Smooth muscle cell (in vitro differentiated cells): ENCODE data around the gene RNF111. TPM values are rescaled to one million over a fixed set of nuclear protein-coding genes. Genes with fewer than 3 reads are reported as not detected.

Experiments used
- DNase-seq: peaks from one replicate; lab custom pipeline; 2025; ENCODE audit not compliant: unreplicated experiment; lab: John Stamatoyannopoulos, UW
- H2AFZ ChIP-seq: fragments of 200-600 bp; sonication (generic); 2 replicates; pipeline ENCODE4 v1.6.0; 2016; ENCODE audit warnings: antibody characterized with exemption, low read depth, mild to moderate bottlenecking
- H3F3A ChIP-seq: fragments of 200-600 bp; sonication (generic); 2 replicates; pipeline ENCODE4 v1.6.0; 2017; ENCODE audit warnings: antibody characterized with exemption, low read depth
- H3K27ac ChIP-seq: fragments of 200-600 bp; sonication (generic); 2 replicates; pipeline ENCODE4 v1.5.1; 2016; ENCODE audit warnings: low read depth, mild to moderate bottlenecking
- H3K27me3 ChIP-seq: fragments of 200-600 bp; sonication (generic); 2 replicates; pipeline ENCODE4 v1.6.1; 2016; ENCODE audit warnings: low read depth, mild to moderate bottlenecking
- H3K36me3 ChIP-seq: fragments of 200-600 bp; sonication (generic); 2 replicates; pipeline ENCODE4 v1.5.1; 2016; ENCODE audit warnings: low read depth
- H3K4me1 ChIP-seq: fragments of 200-600 bp; sonication (generic); 2 replicates; pipeline ENCODE4 v1.5.1; 2016; ENCODE audit warnings: low read depth
- H3K4me2 ChIP-seq: fragments of 200-600 bp; sonication (generic); 2 replicates; pipeline ENCODE4 v1.6.0; 2016; ENCODE audit warnings: mild to moderate bottlenecking
- H3K4me3 ChIP-seq: fragments of 200-600 bp; sonication (generic); 2 replicates; pipeline ENCODE4 v1.5.1; 2016; ENCODE audit warnings: mild to moderate bottlenecking
- H3K79me2 ChIP-seq: fragments of 200-600 bp; sonication (generic); 2 replicates; pipeline ENCODE4 v1.6.0; 2016; ENCODE audit warnings: low read depth, mild to moderate bottlenecking
- H3K9ac ChIP-seq: fragments of 200-600 bp; sonication (generic); 2 replicates; pipeline ENCODE4 v1.6.0; 2016; ENCODE audit warnings: low read depth
- H3K9me3 ChIP-seq: fragments of 200-600 bp; sonication (generic); replicated peaks from 2 replicates; pipeline ENCODE4 v1.5.1; 2016; ENCODE audit warnings: low read depth
- H4K20me1 ChIP-seq: fragments of 200-600 bp; sonication (generic); 2 replicates; pipeline ENCODE4 v1.6.0; 2016; ENCODE audit warnings: low read depth
- CTCF ChIP-seq: fragments of 200-600 bp; sonication (generic); IDR thresholded peaks from 2 replicates; pipeline ENCODE4 v1.5.1; 2017; ENCODE audit warnings: borderline replicate concordance, mild to moderate bottlenecking, antibody characterized with exemption; ENCODE audit not compliant: insufficient read depth, poor library complexity, severe bottlenecking
- WGBS: methylation state at CpG from one replicate; pipeline ENCODE4 v1.1.7; 2016; ENCODE audit warnings: low lambda C conversion rate; 5-methylcytosine and 5-hydroxymethylcytosine counted together
- polyA plus RNA-seq: library from polyadenylated mRNA; unstranded; fragments of >200 nt; fragmentation: Nextera tagmentation; extraction: Ambion mirVana; gene quantifications from 2 replicates; pipeline ENCODE4 v1.2.1, GENCODE V29; 2016
- total RNA-seq: library from RNA; depleted of rRNA; stranded (reverse); fragments of >200 nt; gene quantifications from 2 replicates; pipeline ENCODE4 v1.2.3, GENCODE V29; 2014

RNF111 gene
- total and polyA plus RNA-seq, 2 experiments from 2014 or later = 15.3 to 37.8 TPM

GRCh38 chr15:59029554-59029953 lies 42.1 kb downstream of the RNF111 start:
- H3F3A ChIP-seq = no peaks in the 10 kb centered on the region
- H3K4me3 ChIP-seq = no peak overlapping the region
- 77% methylated on average over 1 of the region's 1 CpG for WGBS
- no peak overlapping the region for H3K9ac ChIP-seq
- H3K36me3 ChIP-seq = no peaks in the 10 kb centered on the region
- peaks cover 92% of the 10 kb centered on the region for H4K20me1 ChIP-seq
- H3K27me3 ChIP-seq = no peaks in the 10 kb centered on the region
- TF ChIP-seq CTCF = no peak
- no peak for DNase-seq
- H3K4me2 ChIP-seq = no peak overlapping the region
- H2AFZ ChIP-seq = no peak overlapping the region
- H3K4me1 ChIP-seq = no peaks in the 10 kb centered on the region
- no peaks in the 10 kb centered on the region for H3K9me3 ChIP-seq
- H3K79me2 ChIP-seq = peaks cover 94% of the 10 kb centered on the region
- no peak overlapping the region for H3K27ac ChIP-seq

- WGBS = 97% methylated on average over 3 of the region's 3 CpGs
- TF ChIP-seq CTCF = no peak
- peaks cover 95% of the 10 kb centered on the region for H3K79me2 ChIP-seq
Measured at GRCh38 chr15:59035201-59035600, 47.7 kb downstream of the RNF111 start.

GRCh38 chr15:59039225-59039624 lies 51.8 kb downstream of the RNF111 start:
- H3K4me1 ChIP-seq = no peaks in the 10 kb centered on the region
- no peaks in the 10 kb centered on the region for H3F3A ChIP-seq
- H3K9me3 ChIP-seq = no peaks in the 10 kb centered on the region
- H3K9ac ChIP-seq = no peak overlapping the region
- 96% methylated on average over 2 of the region's 2 CpGs for WGBS
- peaks cover 9% of the 10 kb centered on the region for H3K36me3 ChIP-seq
- no peak overlapping the region for H3K27ac ChIP-seq
- H2AFZ ChIP-seq = no peak overlapping the region
- no peak overlapping the region for H3K4me3 ChIP-seq
- no peak overlapping the region for H3K4me2 ChIP-seq
- H4K20me1 ChIP-seq = peaks cover 97% of the 10 kb centered on the region
- H3K79me2 ChIP-seq = peaks cover 97% of the 10 kb centered on the region
- no peak for TF ChIP-seq CTCF
- no peaks in the 10 kb centered on the region for H3K27me3 ChIP-seq
- no peak for DNase-seq

More at GRCh38 chr15:59035201-59035600, 47.7 kb downstream of the RNF111 start:
- Histone ChIP-seq H3K27ac (no peak overlapping the region), H3K9ac (no peak overlapping the region), H2AFZ (no peak overlapping the region), H3K9me3 (no peaks in the 10 kb centered on the region), H3K4me3 (no peak overlapping the region), H3K27me3 (no peaks in the 10 kb centered on the region), H3K36me3 (peaks cover 9% of the 10 kb centered on the region), H3F3A (no peaks in the 10 kb centered on the region), H3K4me2 (no peak overlapping the region), H3K4me1 (no peaks in the 10 kb centered on the region), H4K20me1 (peaks cover 95% of the 10 kb centered on the region)
- no peak for DNase-seq

- peaks cover 99% of the 10 kb centered on the region for H3K79me2 ChIP-seq
- H3K4me2 ChIP-seq = no peak overlapping the region
- H3K27ac ChIP-seq = no peak overlapping the region
- H3K9me3 ChIP-seq = no peaks in the 10 kb centered on the region
- DNase-seq = no peak
- H3K4me1 ChIP-seq = no peaks in the 10 kb centered on the region
- H3K27me3 ChIP-seq = no peaks in the 10 kb centered on the region
- H3K9ac ChIP-seq = no peak overlapping the region
- no peak overlapping the region for H3K4me3 ChIP-seq
- peaks cover 100% of the 10 kb centered on the region for H4K20me1 ChIP-seq
- H3F3A ChIP-seq = no peaks in the 10 kb centered on the region
- H2AFZ ChIP-seq = no peak overlapping the region
- peaks cover 9% of the 10 kb centered on the region for H3K36me3 ChIP-seq
- 94% methylated on average over 6 of the region's 6 CpGs for WGBS
- no peak for TF ChIP-seq CTCF
Measured at GRCh38 chr15:59042041-59042440, 54.6 kb downstream of the RNF111 start.
